MCF 10A (cell line): ENCODE measurements around the gene CXCL3. TPM values are rescaled to one million over a fixed set of nuclear protein-coding genes. Genes with fewer than 3 reads are reported as not detected.

ENCODE experiments used
- BruUV-seq: library from RNA; stranded (reverse); fragments of 400-500 nt; replicated peaks from 2 replicates; lab custom pipeline; 2021; lab: Mats Ljungman, UMichigan
- CTCF ChIA-PET: fragments of 300-600 bp; sonication (Branson Sonifier 250); formaldehyde crosslinking; extraction: SDS; loops from one replicate; lab custom pipeline; 2021; ENCODE audit warnings: antibody characterized with exemption, inconsistent platforms; lab: Yijun Ruan, JAX
- POLR2A ChIA-PET: fragments of 300-600, 350-650 bp; sonication (Branson Sonifier 250); formaldehyde crosslinking; extraction: SDS; loops from one replicate; lab custom pipeline; 2020; ENCODE audit warnings: antibody characterized with exemption, inconsistent platforms; lab: Yijun Ruan, JAX
- DNase-seq: peaks from one replicate; pipeline ENCODE4 v3.0.0-alpha.2; 2018; ENCODE audit not compliant: unreplicated experiment
- H3K27ac Mint-ChIP-seq: one replicate; pipeline ENCODE4 v1.8.0; 2022; ENCODE audit warnings: mild to moderate bottlenecking, low read depth, mixed read lengths; ENCODE audit not compliant: unreplicated experiment
- H3K27me3 Mint-ChIP-seq: one replicate; pipeline ENCODE4 v1.8.0; 2022; ENCODE audit warnings: mixed read lengths; ENCODE audit not compliant: insufficient read depth, unreplicated experiment
- H3K36me3 Mint-ChIP-seq: one replicate; pipeline ENCODE4 v1.8.0; 2022; ENCODE audit warnings: mild to moderate bottlenecking, moderate library complexity, mixed read lengths; ENCODE audit not compliant: insufficient read depth, unreplicated experiment
- H3K4me1 Mint-ChIP-seq: one replicate; pipeline ENCODE4 v1.8.0; 2022; ENCODE audit warnings: mixed read lengths; ENCODE audit not compliant: insufficient read depth, unreplicated experiment
- H3K4me3 Mint-ChIP-seq: one replicate; pipeline ENCODE4 v1.8.0; 2022; ENCODE audit warnings: mild to moderate bottlenecking, moderate library complexity, mixed read lengths; ENCODE audit not compliant: unreplicated experiment
- H3K9me3 Mint-ChIP-seq: one replicate; pipeline ENCODE4 v1.8.0; 2022; ENCODE audit warnings: mixed read lengths; ENCODE audit not compliant: unreplicated experiment
- intact Hi-C: fragments of 100-400 bp; cut with micrococcal nuclease; formaldehyde crosslinking; loops from 2 replicates; pipeline ENCODE4 v1.14.1; 2022
- total RNA-seq: library from RNA; stranded (reverse); gene quantifications from 2 replicates; pipeline ENCODE4 v1.2.3, GENCODE V29; 2022
- TF ChIP-seq, protein P1 (sequence below): fragments of 200-600 bp; IDR thresholded peaks from one replicate; pipeline ENCODE4 v1.8.0; 2022; ENCODE audit warnings: antibody characterized with exemption, mild to moderate bottlenecking; ENCODE audit not compliant: unreplicated experiment

CXCL3 gene
- total RNA-seq, 1 experiment from 2014 or later, result 9.8 TPM

DNA sequence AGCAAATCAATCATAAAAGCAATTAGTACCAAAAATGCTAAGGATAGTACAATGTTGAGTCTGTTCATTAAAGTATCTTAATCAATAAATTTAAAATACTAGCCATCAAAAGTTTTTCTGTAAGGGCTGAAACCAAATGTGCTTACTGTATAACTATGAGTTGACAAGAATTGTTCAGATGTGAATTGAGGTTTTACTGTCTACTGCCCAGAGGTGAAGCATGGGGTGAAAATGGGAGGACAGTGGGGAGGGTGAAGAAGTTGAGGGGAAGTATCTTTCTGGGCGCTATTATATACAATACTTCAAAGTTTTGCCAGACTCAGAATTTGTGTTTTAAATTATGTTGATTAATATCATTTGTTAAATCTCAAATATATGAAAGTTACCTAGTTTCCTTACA, 46.4 kb downstream of the CXCL3 start:
- no peak overlapping the region for H3K4me3 Mint-ChIP-seq
- ChIA-PET CTCF (no interaction called here), POLR2A (interaction anchor here (0.7 kb wide), 1 partner anchor 9 kb away, joined by 3 read pairs; no protein-coding TSS in a partner anchor)
- intact Hi-C loops, result no loop called here
- DNase-seq, result no peak
- no peaks in the 10 kb centered on the region for H3K4me1 Mint-ChIP-seq
- H3K27ac Mint-ChIP-seq, result no peak overlapping the region
- no peaks in the 10 kb centered on the region for H3K9me3 Mint-ChIP-seq
- TF ChIP-seq, protein P1, sequence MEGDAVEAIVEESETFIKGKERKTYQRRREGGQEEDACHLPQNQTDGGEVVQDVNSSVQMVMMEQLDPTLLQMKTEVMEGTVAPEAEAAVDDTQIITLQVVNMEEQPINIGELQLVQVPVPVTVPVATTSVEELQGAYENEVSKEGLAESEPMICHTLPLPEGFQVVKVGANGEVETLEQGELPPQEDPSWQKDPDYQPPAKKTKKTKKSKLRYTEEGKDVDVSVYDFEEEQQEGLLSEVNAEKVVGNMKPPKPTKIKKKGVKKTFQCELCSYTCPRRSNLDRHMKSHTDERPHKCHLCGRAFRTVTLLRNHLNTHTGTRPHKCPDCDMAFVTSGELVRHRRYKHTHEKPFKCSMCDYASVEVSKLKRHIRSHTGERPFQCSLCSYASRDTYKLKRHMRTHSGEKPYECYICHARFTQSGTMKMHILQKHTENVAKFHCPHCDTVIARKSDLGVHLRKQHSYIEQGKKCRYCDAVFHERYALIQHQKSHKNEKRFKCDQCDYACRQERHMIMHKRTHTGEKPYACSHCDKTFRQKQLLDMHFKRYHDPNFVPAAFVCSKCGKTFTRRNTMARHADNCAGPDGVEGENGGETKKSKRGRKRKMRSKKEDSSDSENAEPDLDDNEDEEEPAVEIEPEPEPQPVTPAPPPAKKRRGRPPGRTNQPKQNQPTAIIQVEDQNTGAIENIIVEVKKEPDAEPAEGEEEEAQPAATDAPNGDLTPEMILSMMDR, result no peak
- H3K36me3 Mint-ChIP-seq, result no peaks in the 10 kb centered on the region
- no TSS peak for BruUV-seq
- H3K27me3 Mint-ChIP-seq, result no peaks in the 10 kb centered on the region

GRCh38 chr4:73991742-73992000, 46.8 kb downstream of the CXCL3 start:
- TF ChIP-seq, protein P1, result no peak
- Mint-ChIP-seq H3K4me3 (no peak overlapping the region), H3K9me3 (no peaks in the 10 kb centered on the region), H3K36me3 (no peaks in the 10 kb centered on the region), H3K4me1 (no peaks in the 10 kb centered on the region), H3K27ac (no peak overlapping the region), H3K27me3 (no peaks in the 10 kb centered on the region)
- BruUV-seq, result no TSS peak
- intact Hi-C loops, result no loop called here
- DNase-seq, result no peak
- ChIA-PET CTCF (no interaction called here), POLR2A (interaction anchor here (0.7 kb wide), 1 partner anchor 9 kb away, joined by 3 read pairs; no protein-coding TSS in a partner anchor)

- no peak for DNase-seq
- no peaks in the 10 kb centered on the region for H3K27me3 Mint-ChIP-seq
Observed at GRCh38 chr4:73990988-73991741, 47.3 kb downstream of the CXCL3 start.

DNA sequence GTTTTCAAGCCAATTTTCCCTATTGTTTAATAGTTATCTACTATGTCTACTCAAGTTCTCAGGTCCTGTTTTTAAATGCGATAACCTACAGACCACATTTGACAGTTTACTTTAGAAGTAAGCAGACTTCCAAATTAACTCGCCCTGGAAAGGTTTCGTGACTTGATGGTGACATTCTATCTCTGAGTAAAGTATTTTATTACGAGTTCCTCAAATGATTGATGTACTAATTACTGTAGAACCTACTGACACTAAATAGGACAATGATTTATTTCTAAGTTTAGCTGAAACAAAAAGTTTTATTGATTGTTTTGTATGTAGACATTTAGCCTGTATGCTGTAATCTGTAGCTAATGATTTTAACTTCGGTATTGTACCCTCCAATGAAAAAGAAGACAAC, 48.6 kb downstream of the CXCL3 start:
- Mint-ChIP-seq H3K36me3 (no peaks in the 10 kb centered on the region), H3K27ac (no peak overlapping the region), H3K27me3 (no peaks in the 10 kb centered on the region), H3K4me3 (no peak overlapping the region), H3K4me1 (no peaks in the 10 kb centered on the region), H3K9me3 (no peaks in the 10 kb centered on the region)
- intact Hi-C loops, result no loop called here
- TF ChIP-seq, protein P1, result no peak
- POLR2A ChIA-PET, result interaction anchor here (1.1 kb wide), 1 partner anchor 109 kb away, joined by 3 read pairs; the partner anchor contains the start of gene CXCL2
- no TSS peak for BruUV-seq
- no peak for DNase-seq
- CTCF ChIA-PET, result interaction anchor here (0.5 kb wide), 2 partner anchors 8 to 336 kb away, joined by 3 read pairs; partner anchors contain the start of gene PF4

More at GRCh38 chr4:73990988-73991741, 47.3 kb downstream of the CXCL3 start:
- BruUV-seq, result no TSS peak
- intact Hi-C loops, result no loop called here
- TF ChIP-seq, protein P1, result no peak
- Mint-ChIP-seq H3K4me3 (no peak overlapping the region), H3K9me3 (no peaks in the 10 kb centered on the region), H3K36me3 (no peaks in the 10 kb centered on the region), H3K4me1 (no peaks in the 10 kb centered on the region), H3K27ac (no peak overlapping the region)
- ChIA-PET CTCF (interaction anchor here (0.6 kb wide), 1 partner anchor 46 kb away, joined by 3 read pairs; no protein-coding TSS in a partner anchor), POLR2A (interaction anchor here (0.7 to 1.1 kb wide), 3 partner anchors 9 to 108 kb away, joined by 3 read pairs; partner anchors contain the start of gene CXCL2)
